Hematopoietic multipotent progenitor cell treated with erythropoietin and hydrocortisone succinate and interleukin-3 and kit ligand, for 6 days (in vitro differentiated cells): Measurements from ENCODE around the gene LIN7A.
A peak's percentile ranks its signal among the peaks of the same experiment; 100 is the strongest.

Source experiments
- DNase-seq: peaks from one replicate; pipeline ENCODE4 v3.0.0-alpha.2; 2015

The LIN7A gene

DNA sequence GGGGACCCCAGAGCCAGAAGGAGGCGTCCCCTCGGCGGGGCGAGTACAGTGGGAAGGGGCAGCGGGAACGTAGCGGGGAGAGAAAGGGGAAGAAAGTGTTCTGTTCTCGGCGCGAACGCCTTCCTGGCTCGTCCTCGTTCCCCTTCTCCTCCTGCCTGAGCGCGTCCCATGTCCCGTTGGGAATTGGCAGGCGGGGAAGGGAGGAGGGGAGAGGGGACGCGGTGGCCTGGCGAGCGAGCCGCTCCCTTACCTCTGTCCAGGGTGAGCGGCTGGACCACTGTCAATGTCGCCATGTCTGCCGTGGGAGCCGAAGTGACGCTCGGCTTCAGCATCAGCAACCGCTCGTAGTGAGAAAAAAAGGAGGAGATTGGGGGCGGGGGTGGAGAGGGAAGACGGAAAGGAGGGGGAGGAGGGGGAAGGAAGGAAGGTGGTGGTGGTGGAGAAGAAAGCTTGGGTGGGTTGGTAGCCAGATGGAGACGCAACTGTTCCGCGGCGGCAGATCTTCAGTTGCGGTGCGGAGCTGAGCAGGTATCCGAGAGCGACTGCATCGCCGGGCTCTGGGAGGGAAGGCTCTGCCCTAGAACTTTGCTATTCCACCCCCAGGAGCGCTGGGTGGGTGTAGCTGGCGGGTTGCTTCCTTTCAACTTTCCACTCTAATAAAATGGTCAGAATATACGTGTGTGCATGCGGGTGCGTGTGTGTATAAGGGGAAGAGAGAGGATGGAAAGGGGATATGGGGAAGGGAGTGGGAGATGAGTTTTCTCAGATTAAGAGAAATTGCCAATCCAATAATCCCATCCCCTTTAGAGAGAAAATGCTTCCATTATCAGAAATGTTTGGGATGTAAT is at the start of gene LIN7A:
TSS of gene LIN7A (minus strand) at position 544 of the 848 bp plus-strand sequence. CDS start at position 332, 212 bp downstream.
- peak; percentile 31 for DNase-seq

DNA sequence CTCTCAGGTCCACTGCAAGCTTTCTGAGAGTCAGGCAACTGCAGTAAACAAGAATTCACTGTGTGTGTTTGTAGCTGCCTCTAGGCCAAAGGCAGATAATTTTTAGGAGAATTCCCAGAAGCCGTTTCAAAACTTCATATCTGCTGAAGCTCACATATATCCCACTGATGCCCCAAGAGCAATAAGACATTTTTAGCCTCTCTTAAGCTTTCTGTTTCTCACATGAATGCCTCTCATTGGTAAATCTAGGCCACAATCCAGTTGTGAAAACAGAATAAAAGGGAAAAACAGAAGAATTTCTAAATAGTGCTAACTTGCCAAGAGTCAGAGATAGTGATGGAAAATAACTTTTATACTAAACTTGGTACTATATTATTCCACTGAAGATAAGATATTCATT is 48.5 kb upstream of the LIN7A start:
- DNase-seq: no peak

GRCh38 chr12:80979816-80980215 is 42.1 kb upstream of the LIN7A start:
- no peak for DNase-seq

- no peak for DNase-seq
These were observed 41.5 kb upstream of the LIN7A start for GRCh38 chr12:80979251-80979650.

DNA sequence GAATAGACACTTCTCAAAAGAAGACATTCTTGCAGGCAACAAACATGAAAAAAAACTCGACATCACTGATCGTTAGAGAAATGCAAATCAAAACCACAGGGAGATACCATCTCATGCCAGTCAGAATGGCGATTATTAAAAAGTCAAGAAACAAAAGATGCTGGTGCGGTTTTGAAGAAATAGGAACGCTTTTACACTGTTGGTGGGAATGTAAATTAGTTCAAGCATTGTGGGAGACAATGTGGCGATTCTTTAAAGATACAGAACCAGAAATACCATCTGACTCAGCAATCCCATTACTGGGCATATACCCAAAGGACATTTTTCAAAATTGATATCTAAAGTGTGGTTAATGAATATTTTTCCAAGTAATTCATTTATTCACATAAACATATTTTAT is 39.6 kb upstream of the LIN7A start:
- DNase-seq: no peak

- no peak for DNase-seq
These were observed 30.6 kb upstream of the LIN7A start for GRCh38 chr12:80968326-80968725.

GRCh38 chr12:80967565-80967964 is 29.8 kb upstream of the LIN7A start:
- no peak for DNase-seq

- DNase-seq: no peak
These were observed 28.3 kb upstream of the LIN7A start for GRCh38 chr12:80966001-80966400.

- DNase-seq: no peak
These were observed 20.4 kb upstream of the LIN7A start for GRCh38 chr12:80958162-80958561.

- DNase-seq: no peak
These were observed 17.3 kb upstream of the LIN7A start for GRCh38 chr12:80954857-80955520.

DNA sequence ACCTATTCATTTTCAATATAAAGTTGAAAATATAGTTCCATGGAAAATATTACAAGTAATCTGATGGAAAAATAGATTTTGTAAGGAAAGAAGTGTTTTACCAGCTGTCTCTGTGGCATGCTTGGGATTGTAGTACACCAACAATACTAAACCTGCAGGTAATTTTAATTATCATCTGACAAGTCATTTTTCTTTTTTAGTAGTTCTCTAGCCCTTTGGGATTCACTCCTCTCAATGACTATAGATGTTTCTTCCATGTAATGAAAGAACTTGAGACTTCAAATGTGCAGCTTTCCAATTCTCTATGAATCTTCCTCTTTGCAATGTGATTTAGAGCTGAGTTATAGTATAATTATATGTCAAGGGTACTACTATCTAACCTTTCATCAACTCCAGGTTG is 14.7 kb upstream of the LIN7A start:
- DNase-seq: no peak

DNA sequence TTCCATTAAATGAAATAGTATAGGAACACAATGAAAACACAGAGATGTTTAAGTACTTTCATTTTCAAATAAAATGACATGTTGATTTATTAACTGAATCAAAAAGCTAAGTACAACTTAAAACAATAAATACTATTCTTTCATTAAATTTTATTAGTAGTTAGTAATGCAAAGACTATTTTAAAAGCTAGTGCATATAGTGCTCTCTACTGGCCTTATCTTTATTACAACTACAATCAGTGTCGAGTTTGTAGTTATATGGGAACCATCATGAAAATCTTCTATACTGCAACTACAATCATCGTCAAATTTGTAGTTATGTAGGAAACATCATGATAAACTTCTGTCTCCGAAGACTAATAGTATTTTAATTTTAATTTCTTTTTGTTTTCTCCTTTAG is 8.9 kb upstream of the LIN7A start:
- peak; percentile 18 for DNase-seq

DNA sequence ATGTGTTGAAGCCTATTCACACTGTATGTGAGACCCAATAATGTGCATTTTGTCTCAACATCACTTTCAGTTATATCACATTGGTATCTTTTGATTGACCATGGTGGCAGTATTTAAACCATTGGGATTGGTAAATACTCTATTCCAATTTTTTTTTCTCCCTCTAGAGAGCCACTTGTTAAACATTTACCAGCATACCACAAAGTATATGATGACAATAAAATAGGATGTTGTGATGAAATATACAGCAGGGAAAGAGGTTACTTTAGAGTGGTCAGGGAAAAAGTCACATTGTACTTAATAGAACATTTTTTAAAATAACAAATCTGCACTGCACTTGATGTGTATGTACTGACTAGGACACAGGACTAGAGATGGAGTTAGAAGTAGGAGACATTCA is 5.6 kb upstream of the LIN7A start:
- no peak for DNase-seq

DNA sequence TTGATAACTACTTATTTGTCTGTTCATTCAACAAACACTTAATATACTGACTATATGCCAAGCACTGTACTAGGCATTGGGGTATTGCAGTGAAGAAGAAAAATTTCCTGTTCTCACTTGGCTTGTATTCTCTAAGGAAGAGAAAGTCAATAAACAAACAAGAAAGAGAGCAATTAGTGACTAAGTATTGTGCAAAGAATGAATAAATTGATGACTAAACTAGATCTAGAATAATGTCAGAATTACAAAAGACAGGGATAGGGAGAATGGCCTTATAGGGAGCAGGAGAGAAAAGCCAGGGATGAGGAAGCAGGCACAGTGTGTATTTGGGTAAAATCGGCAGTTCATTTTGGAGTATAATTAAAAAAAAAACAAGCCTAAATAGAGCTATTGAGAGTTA is 4.2 kb upstream of the LIN7A start:
- DNase-seq: no peak

- peak; percentile 73 for DNase-seq
These were observed 1.7 kb upstream of the LIN7A start for GRCh38 chr12:80939231-80939950.

DNA sequence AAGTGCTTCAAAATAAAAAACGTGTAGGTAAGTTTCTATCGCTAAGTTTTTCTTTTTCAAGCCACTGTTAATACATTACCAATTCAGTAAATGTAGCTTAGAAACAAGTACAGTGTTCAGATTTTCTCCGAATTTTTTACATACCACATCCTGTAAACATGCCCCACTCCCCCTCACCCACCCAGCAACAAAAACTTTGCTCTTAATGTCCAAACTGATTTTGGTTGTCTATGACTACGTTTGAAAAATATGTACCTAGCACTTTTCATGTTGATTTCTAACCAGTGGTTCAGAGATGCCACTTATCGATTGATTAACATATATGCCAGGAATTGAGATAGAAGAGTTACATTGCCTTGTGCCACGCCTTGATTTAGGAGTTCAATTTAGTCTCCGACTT is 663 bp upstream of the LIN7A start:
- peak; percentile 3 for DNase-seq

DNA sequence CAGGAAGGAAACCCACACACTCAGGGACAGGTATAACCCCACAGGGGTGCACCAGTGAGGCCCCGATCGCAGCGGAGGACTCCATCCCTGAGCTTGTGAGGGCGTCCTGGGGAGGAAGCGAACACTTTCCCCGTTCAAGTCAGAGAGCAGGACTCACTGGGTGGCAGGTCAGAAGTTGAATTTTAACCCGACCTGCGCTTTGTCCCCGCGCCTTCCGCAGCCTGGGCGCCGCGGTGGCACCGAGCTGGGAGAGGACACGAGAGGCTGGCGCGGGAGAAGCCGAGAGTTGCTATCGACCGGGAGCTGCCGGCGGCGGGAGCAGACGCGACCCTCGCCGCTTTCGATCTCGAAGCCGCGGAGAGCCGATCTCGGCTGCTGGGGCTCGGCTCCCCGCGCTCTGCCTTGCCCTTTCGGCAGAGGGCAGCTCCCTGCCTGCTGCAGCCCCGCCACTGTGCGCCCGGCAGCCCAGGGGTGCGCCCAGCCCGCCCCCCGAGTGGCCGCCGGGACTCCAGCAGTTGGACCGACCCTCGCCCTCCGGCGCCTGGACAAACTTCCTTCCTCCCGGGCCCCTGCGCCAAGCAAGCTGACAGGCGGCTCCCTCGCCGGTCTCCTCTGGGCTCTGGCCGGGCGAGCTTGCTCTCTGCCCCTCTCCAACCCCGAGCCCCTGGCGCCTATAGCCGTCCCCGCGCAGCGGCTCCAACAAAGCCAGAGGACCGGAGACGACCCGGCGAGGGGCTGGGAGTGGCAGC is 918 bp downstream of the LIN7A start:
- DNase-seq: peak; percentile 15

DNA sequence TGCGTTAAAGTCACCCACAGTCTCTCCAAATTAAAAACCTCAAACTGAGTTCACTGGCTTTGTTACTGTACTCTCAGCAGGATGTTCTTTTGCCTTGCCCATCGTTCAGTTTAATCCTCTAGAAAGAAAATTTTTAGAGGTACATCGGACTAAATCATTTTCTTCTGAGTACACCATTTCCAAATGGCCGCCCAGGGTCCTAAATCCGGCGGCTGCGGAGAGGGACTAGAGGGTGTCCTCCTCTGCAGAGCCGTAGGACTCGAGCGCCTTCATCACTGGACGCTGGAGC is 1.4 kb downstream of the LIN7A start:
- no peak for DNase-seq

DNA sequence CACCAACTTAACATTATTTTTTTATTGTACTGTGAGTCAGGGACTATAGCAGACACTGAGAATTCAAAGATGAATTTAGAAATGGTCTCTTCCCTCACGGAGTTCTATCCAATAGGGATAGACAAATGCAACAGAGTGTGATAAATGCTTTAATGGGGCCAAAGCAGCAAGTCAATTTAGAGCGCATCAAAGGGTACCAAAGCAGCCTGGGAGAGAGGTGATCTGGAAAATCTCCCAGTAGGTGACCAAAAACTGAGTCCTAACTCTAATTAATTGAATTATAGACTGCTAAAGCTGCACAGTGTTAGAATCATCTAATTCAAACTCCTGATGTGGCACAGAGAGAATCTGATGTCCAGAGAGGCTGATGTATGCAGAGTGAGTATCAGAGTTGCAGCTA is 2.6 kb downstream of the LIN7A start:
- DNase-seq: no peak

DNA sequence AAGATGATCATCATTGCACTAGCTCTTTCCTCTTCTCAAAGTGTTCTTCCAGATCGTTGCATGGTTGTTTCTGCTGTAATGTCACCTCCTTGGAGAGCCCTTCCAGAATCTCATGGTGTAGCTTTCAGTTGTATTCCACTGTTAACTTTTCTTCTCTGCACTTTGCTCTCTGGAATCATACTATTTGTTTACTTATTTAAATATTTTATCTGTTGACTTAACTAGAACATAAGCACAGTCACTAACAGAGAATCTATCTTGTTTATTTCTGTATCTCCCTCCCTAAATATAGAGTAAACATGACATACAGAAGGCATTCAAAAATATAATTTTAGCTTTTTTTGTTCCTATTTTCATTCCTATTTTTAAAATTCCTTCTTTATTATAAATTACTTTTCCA is 11.8 kb downstream of the LIN7A start:
- DNase-seq: no peak

- DNase-seq: no peak
These were observed 12.5 kb downstream of the LIN7A start for GRCh38 chr12:80925237-80925636.

DNA sequence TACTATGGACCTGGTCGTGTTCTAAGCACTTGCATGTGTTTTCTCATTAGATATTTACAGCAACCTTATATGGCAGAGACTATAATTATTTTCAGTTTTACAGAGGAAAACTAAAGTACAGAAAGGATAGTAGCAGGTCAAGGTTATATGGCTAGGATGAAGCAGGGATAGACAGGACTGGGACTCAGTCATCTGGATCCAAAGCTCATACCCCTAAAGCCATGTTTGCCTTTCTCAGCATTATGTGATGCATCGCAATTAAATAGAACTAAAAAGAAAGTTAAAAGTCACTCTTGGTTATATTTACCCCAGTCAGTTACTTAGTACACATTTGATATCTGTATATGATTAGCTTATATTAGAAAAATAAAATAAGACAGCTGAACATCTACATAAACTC is 13.3 kb downstream of the LIN7A start:
- DNase-seq: no peak

- DNase-seq: no peak
These were observed 17.7 kb downstream of the LIN7A start for GRCh38 chr12:80920006-80920405.
